Activated naive CD8-positive, alpha-beta T cell treated with anti-CD3 and anti-CD28 coated beads for 36 hours (primary cell): ENCODE data around the gene POLDIP2. TPM values are rescaled to one million over a fixed set of nuclear protein-coding genes. Genes with fewer than 3 reads are reported as not detected.

Source experiments
- DNase-seq: peaks from one replicate; pipeline ENCODE4 v3.0.0; 2021
- H3K27ac Mint-ChIP-seq: one replicate; pipeline ENCODE4 v1.8.0; 2022; ENCODE audit warnings: mild to moderate bottlenecking, moderate library complexity, mixed read lengths
- H3K27me3 Mint-ChIP-seq: one replicate; pipeline ENCODE4 v1.8.0; 2022; ENCODE audit warnings: mild to moderate bottlenecking, mixed read lengths
- H3K36me3 Mint-ChIP-seq: one replicate; pipeline ENCODE4 v1.8.0; 2021; ENCODE audit warnings: mild to moderate bottlenecking, mixed read lengths
- H3K4me1 Mint-ChIP-seq: one replicate; pipeline ENCODE4 v1.8.0; 2021; ENCODE audit warnings: mixed read lengths
- H3K4me3 Mint-ChIP-seq: one replicate; pipeline ENCODE4 v1.8.0; 2022; ENCODE audit warnings: mild to moderate bottlenecking, moderate library complexity, mixed read lengths
- H3K9me3 Mint-ChIP-seq: one replicate; pipeline ENCODE4 v1.8.0; 2022; ENCODE audit warnings: mixed read lengths
- total RNA-seq, 2 experiments: library from RNA; stranded (reverse); gene quantifications; one replicate each; pipeline ENCODE4 v1.2.3, GENCODE V29; 2021

The POLDIP2 gene
- total RNA-seq, 2 experiments from 2014 or later, result 125 to 126 TPM

DNA sequence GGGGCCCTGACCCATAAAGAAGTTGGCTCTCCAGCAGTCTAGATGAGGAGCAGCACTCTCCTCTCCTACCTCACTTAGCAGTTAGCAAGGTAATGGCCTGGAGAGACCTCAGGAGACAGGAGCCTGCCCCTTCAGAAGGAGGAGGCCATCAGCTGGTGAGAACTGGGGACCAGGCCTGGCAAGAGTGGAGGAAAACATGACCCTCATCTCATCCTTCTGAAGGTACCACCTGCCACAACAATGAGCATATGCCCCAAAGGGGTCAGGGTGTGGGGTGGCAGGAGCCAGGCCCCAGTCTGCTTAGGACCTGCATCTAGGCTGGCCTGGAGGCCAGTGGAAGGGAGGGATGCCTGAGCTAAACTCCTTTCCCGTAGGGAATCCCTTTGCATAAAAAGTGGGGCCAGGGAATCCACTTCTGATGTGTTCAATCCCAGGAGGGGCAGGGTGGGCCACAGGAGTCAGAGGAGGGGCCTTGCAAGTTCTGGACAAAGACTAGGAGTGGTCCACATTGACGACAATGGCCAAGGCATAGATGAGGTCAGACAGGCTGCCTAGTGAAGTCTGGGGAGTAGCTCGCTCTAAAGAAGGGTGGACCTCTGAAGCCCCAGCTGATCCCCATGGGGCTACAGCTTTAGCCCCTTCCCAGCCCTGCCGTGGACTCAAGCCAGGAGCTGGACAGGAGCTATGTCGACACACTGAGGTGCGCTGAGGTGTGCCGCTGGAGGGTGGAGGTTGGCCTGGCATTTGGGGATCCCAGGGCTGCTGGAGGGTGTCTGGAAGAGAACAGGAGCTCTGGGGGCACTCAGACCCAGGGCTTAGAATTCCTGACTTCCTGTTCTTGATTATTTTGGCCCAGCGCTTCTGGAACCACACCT, 6.7 kb upstream of the POLDIP2 start:
- H3K27me3 Mint-ChIP-seq, result no peaks in the 10 kb centered on the region
- H3K4me3 Mint-ChIP-seq, result no peak overlapping the region
- H3K4me1 Mint-ChIP-seq, result peaks cover 3% of the 10 kb centered on the region
- H3K9me3 Mint-ChIP-seq, result no peaks in the 10 kb centered on the region
- H3K36me3 Mint-ChIP-seq, result peaks cover 2% of the 10 kb centered on the region
- H3K27ac Mint-ChIP-seq, result no peak overlapping the region
- DNase-seq, result no peak

DNA sequence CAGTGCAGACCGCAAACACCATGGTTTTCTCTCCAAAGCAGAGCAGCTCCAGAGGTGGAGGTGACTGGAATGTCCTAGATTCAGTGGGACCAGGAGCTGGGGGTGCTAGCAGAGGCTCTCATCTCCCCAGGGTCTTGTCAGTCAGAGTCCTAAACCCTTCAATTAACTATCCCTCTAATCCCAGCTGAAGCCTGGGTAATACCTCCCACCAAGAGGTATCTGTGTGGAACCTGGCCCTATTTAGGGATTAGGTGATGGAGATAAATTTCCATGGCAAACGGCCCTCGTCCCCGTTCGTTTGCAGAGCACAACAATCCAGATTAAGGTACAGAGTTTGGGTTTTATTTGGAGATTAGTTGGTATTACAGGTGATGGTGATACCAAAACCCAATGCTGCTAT, 5.9 kb upstream of the POLDIP2 start:
- DNase-seq, result no peak
- H3K4me3 Mint-ChIP-seq, result no peak overlapping the region
- no peaks in the 10 kb centered on the region for H3K9me3 Mint-ChIP-seq
- peaks cover 2% of the 10 kb centered on the region for H3K36me3 Mint-ChIP-seq
- no peaks in the 10 kb centered on the region for H3K27me3 Mint-ChIP-seq
- H3K27ac Mint-ChIP-seq, result no peak overlapping the region
- H3K4me1 Mint-ChIP-seq, result peaks cover 6% of the 10 kb centered on the region

DNA sequence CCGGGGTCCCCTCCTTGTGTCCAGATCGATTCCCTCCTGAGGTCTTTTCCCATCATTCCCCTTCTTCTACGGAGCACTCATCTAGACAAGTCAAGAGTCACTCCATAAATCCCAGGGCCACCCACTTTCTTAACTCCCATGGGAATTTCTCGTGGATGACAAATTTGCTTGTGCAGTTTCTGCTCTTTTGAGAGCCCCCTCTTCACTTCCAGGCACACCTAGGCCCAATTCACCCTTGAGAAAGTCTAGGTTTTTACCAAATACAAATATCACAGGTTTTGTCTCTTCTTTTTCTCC, 522 bp upstream of the POLDIP2 start:
- no peak for DNase-seq
- no peaks in the 10 kb centered on the region for H3K27me3 Mint-ChIP-seq
- peak overlapping the region; percentile 89 for H3K27ac Mint-ChIP-seq
- H3K9me3 Mint-ChIP-seq, result no peaks in the 10 kb centered on the region
- H3K4me1 Mint-ChIP-seq, result peaks cover 29% of the 10 kb centered on the region
- H3K36me3 Mint-ChIP-seq, result peaks cover 12% of the 10 kb centered on the region
- peak overlapping the region; percentile 88 for H3K4me3 Mint-ChIP-seq

- Mint-ChIP-seq H3K27me3 (no peaks in the 10 kb centered on the region), H3K4me3 (no peak overlapping the region), H3K4me1 (peaks cover 9% of the 10 kb centered on the region), H3K27ac (no peak overlapping the region), H3K36me3 (peaks cover 21% of the 10 kb centered on the region), H3K9me3 (no peaks in the 10 kb centered on the region)
- no peak for DNase-seq
Measured at GRCh38 chr17:28350271-28350670, 7.1 kb downstream of the POLDIP2 start.

GRCh38 chr17:28348979-28349378, 8.3 kb downstream of the POLDIP2 start:
- H3K4me1 Mint-ChIP-seq, result no peaks in the 10 kb centered on the region
- H3K36me3 Mint-ChIP-seq, result peaks cover 24% of the 10 kb centered on the region
- DNase-seq, result no peak
- H3K27ac Mint-ChIP-seq, result no peak overlapping the region
- H3K27me3 Mint-ChIP-seq, result no peaks in the 10 kb centered on the region
- no peak overlapping the region for H3K4me3 Mint-ChIP-seq
- no peaks in the 10 kb centered on the region for H3K9me3 Mint-ChIP-seq

DNA sequence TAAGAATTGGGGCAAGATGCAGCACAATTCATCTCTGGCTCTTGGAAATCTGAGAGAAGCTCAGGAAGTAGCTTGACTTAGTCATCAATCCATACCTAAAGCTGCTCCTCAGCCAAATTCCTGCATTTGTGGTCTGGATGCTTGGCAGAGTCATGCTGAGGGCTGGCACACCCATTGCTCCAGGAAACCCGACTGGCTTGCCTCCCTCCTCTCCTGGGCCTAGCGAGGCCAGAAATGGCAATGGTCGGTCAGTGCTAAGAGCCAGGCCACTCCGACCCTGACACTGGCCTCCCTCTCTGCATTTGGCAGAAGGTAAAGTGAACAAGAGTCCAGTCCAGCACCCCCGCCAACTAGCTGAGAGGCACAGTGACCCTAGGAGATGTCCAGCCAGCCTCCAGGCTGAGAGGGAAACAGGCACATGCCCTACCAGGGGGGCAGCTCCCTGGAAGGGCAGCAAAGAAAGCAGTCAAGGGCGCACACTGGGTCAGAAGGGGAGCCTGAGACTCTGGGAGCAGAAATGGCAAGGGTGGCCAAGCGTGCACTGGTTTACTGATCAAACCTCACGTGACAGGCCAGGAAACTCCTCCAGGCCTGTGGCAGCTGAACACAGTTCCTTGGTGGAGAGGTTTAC, 10.0 kb downstream of the POLDIP2 start:
- H3K36me3 Mint-ChIP-seq, result peaks cover 22% of the 10 kb centered on the region
- peaks cover 3% of the 10 kb centered on the region for H3K4me1 Mint-ChIP-seq
- H3K4me3 Mint-ChIP-seq, result no peak overlapping the region
- H3K27ac Mint-ChIP-seq, result no peak overlapping the region
- no peak for DNase-seq
- no peaks in the 10 kb centered on the region for H3K27me3 Mint-ChIP-seq
- H3K9me3 Mint-ChIP-seq, result no peaks in the 10 kb centered on the region

GRCh38 chr17:28346746-28347246, 10.5 kb downstream of the POLDIP2 start:
- peaks cover 3% of the 10 kb centered on the region for H3K4me1 Mint-ChIP-seq
- H3K27ac Mint-ChIP-seq, result no peak overlapping the region
- peaks cover 20% of the 10 kb centered on the region for H3K36me3 Mint-ChIP-seq
- no peak overlapping the region for H3K4me3 Mint-ChIP-seq
- no peaks in the 10 kb centered on the region for H3K27me3 Mint-ChIP-seq
- H3K9me3 Mint-ChIP-seq, result no peaks in the 10 kb centered on the region
- DNase-seq, result no peak

- Mint-ChIP-seq H3K4me1 (peaks cover 3% of the 10 kb centered on the region), H3K27me3 (no peaks in the 10 kb centered on the region), H3K27ac (peak overlapping the region; percentile 6), H3K9me3 (no peaks in the 10 kb centered on the region), H3K4me3 (no peak overlapping the region), H3K36me3 (peaks cover 16% of the 10 kb centered on the region)
- no peak for DNase-seq
Measured at GRCh38 chr17:28346199-28346580, 11.1 kb downstream of the POLDIP2 start.

DNA sequence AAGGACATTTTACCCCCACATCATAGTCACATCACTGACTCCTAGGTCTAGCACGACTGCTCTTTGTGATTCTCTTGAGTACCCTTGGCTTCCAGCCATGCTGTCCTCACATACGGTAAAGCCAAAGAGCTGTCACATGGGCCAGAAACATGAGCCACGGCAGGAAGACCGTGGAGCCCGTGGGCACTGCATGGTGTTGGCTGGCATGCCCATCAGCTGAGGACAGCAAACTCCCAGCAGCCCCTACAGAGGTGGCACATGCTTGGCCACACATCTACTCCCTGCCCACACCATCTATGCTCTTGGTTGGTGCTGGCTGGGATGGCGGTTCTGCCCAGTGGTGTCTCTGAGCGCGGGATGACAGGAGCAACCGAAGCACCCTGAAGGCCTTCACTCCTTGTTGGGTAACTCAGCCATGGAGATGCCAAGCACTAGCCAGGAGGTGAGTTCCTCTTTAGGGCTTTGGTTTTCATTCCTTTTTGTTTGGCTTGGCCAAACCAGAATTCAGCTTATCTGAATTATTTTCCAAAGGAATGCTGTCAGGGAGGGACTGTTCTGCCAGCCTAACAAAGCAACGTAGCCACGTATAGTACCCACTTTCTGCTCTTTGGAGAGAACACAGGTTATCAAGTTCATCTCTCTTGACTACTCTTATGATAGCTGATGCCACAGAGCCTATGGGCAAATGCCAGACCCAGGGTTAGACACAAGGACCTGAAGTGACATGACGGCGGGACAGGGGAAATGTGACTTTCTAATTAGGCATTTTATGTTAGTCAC, 11.7 kb downstream of the POLDIP2 start:
- no peaks in the 10 kb centered on the region for H3K27me3 Mint-ChIP-seq
- H3K4me3 Mint-ChIP-seq, result no peak overlapping the region
- H3K36me3 Mint-ChIP-seq, result peaks cover 16% of the 10 kb centered on the region
- peaks cover 3% of the 10 kb centered on the region for H3K4me1 Mint-ChIP-seq
- no peaks in the 10 kb centered on the region for H3K9me3 Mint-ChIP-seq
- no peak for DNase-seq
- H3K27ac Mint-ChIP-seq, result peak overlapping the region; percentile 6

- Mint-ChIP-seq H3K36me3 (peaks cover 16% of the 10 kb centered on the region), H3K27me3 (no peaks in the 10 kb centered on the region), H3K27ac (no peak overlapping the region), H3K4me1 (peaks cover 3% of the 10 kb centered on the region), H3K9me3 (no peaks in the 10 kb centered on the region), H3K4me3 (no peak overlapping the region)
- no peak for DNase-seq
Measured at GRCh38 chr17:28344435-28344901, 12.9 kb downstream of the POLDIP2 start.

DNA sequence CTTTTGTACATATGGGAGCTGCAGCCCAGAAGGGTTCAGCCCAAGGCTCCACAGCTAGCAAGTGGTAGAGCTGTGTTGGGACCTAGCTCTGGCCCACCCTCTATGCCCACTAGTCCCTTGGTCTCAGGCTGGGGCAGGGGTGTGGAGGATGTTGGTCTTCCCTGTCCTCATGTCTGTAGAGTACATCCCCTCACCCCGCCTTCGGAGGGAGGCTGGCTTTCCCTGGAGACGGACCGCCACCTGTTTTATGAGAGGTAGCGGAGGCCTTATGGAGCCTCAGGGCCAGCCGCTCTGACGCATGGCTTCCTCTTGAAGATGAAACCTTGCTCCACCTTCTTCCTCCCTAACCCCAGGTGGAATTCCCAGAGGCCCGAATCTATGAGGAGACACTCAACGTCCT, 13.3 kb downstream of the POLDIP2 start:
- peaks cover 3% of the 10 kb centered on the region for H3K4me1 Mint-ChIP-seq
- peaks cover 16% of the 10 kb centered on the region for H3K36me3 Mint-ChIP-seq
- no peak for DNase-seq
- no peak overlapping the region for H3K27ac Mint-ChIP-seq
- no peaks in the 10 kb centered on the region for H3K27me3 Mint-ChIP-seq
- H3K9me3 Mint-ChIP-seq, result no peaks in the 10 kb centered on the region
- H3K4me3 Mint-ChIP-seq, result no peak overlapping the region

- Mint-ChIP-seq H3K27ac (peak overlapping the region; percentile 29), H3K4me3 (no peak overlapping the region), H3K9me3 (no peaks in the 10 kb centered on the region), H3K27me3 (no peaks in the 10 kb centered on the region), H3K4me1 (peaks cover 6% of the 10 kb centered on the region), H3K36me3 (peaks cover 16% of the 10 kb centered on the region)
- no peak for DNase-seq
Measured at GRCh38 chr17:28343491-28343932, 13.8 kb downstream of the POLDIP2 start.

GRCh38 chr17:28342313-28342712, 15.0 kb downstream of the POLDIP2 start:
- H3K27me3 Mint-ChIP-seq, result no peaks in the 10 kb centered on the region
- no peak overlapping the region for H3K4me3 Mint-ChIP-seq
- no peaks in the 10 kb centered on the region for H3K9me3 Mint-ChIP-seq
- no peak overlapping the region for H3K27ac Mint-ChIP-seq
- peaks cover 12% of the 10 kb centered on the region for H3K4me1 Mint-ChIP-seq
- H3K36me3 Mint-ChIP-seq, result peaks cover 10% of the 10 kb centered on the region
- no peak for DNase-seq

DNA sequence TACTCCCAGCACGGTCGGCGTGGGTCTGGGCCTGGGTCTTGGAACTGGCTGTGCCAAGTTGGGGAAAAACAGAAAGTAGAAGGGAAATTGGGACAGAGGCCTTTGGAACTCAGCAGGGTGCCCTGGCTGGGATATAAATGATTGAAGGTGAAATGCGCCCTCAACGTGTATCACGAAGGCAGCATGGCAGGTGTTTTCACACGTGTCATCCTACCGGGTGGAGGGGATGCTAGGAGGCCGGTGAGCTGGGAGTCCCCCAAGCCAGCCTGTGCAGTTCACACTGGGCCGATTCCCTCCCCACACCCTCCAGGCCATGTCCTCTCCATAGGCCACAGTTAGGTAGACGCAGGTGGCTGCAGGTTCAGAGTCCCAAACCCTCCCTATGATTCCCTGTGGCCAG, 15.8 kb downstream of the POLDIP2 start:
- Mint-ChIP-seq H3K27ac (no peak overlapping the region), H3K9me3 (no peaks in the 10 kb centered on the region), H3K36me3 (peaks cover 6% of the 10 kb centered on the region), H3K4me1 (peaks cover 19% of the 10 kb centered on the region), H3K27me3 (no peaks in the 10 kb centered on the region), H3K4me3 (no peak overlapping the region)
- no peak for DNase-seq

- Mint-ChIP-seq H3K36me3 (peaks cover 6% of the 10 kb centered on the region), H3K4me3 (no peak overlapping the region), H3K9me3 (no peaks in the 10 kb centered on the region), H3K27me3 (no peaks in the 10 kb centered on the region), H3K27ac (no peak overlapping the region), H3K4me1 (peaks cover 22% of the 10 kb centered on the region)
- DNase-seq, result no peak
Measured at GRCh38 chr17:28340374-28340773, 17.0 kb downstream of the POLDIP2 start.
